Vagina (tissue), 2 donors: Measurements from ENCODE around the gene CLEC10A.

ENCODE experiments used
- CTCF ChIP-seq, 3 experiments: fragments of 450-650 bp in 2 of 3; fragments of 200-600 bp in 1 of 3; sonication (generic) in 1 of 3; IDR thresholded peaks; one replicate each; pipeline ENCODE4 v1.5.1; 2017 to 2019; ENCODE audit warnings: antibody characterized with exemption in 3 of 3, mild to moderate bottlenecking in 2 of 3, moderate library complexity in 2 of 3
- POLR2A ChIP-seq, 2 donors: fragments of 450-650 bp; IDR thresholded peaks; one replicate each; pipeline ENCODE4 v1.6.1; 2017; ENCODE audit warnings: antibody characterized with exemption in 2 of 2, mild to moderate bottlenecking in 2 of 2, moderate library complexity in 2 of 2

- TF ChIP-seq CTCF (IDR thresholded peaks at IDR 0.05) (no peak), POLR2A (IDR thresholded peaks at IDR 0.05) (no peak)
Observed at GRCh38 chr17:7026471-7027115, 53.5 kb downstream of the CLEC10A start.
